Stomach (tissue), 4 donors: ENCODE data around the gene MARCHF5.

Source experiments
- CTCF ChIP-seq, 7 experiments: fragments of 450-650 bp in 4 of 7; fragments of 200-600 bp in 3 of 7; sonication (generic) in 3 of 7; IDR thresholded peaks; one replicate each; pipeline ENCODE4 v1.5.1; 2016 to 2019; ENCODE audit warnings: antibody characterized with exemption in 7 of 7, control low read depth in 2 of 7, mild to moderate bottlenecking in 1 of 7
- POLR2AphosphoS5 ChIP-seq, 3 donors: sonication (generic); formaldehyde crosslinking; IDR thresholded peaks; one replicate each; pipeline ENCODE4 v1.6.1; 2016; ENCODE audit warnings: antibody characterized with exemption in 3 of 3

DNA sequence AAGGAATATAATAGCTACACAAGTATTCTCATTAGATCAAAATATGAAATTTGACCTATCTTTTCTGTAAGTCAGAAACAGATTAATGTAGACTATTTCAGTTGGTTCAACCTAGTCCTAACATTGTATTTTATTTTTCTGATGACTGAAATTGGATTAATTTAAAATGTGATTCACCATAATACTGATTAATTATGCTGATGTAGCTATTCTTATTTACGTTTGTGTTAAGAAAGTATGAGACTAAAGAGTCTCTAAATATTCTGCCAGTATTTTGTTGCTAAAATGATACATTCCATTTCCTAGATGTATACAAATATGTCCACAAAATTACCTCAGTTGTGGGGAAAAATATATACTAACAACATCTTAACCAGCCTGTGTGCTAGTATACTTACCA is 18.3 kb downstream of the MARCHF5 start:
- TF ChIP-seq POLR2AphosphoS5 (IDR thresholded peaks at IDR 0.05) (no peak), CTCF (IDR thresholded peaks at IDR 0.05) (no peak)
